ENCODE measurements around the gene PDGFD. TPM values are rescaled to one million over a fixed set of nuclear protein-coding genes. Genes with fewer than 3 reads are reported as not detected.

Gene PDGFD
- polyA plus RNA-seq, 3 donors, result 7.7 to 15.7 (median 9.1) TPM

GRCh38 chr11:103988595-103988969 lies 175.4 kb downstream of the PDGFD start:
- WGBS, 3 donors, result 70 to 84% (median 72%) methylated on average over 4 of the region's 4 CpGs
- H3K27ac ChIP-seq (ENCODE audit: low read depth, low read length), result no peak overlapping the region

- 79 to 88% (median 87%) methylated on average over 9 of the region's 9 CpGs for WGBS, 3 donors
- H3K27ac ChIP-seq (ENCODE audit: low read depth, low read length), result no peak overlapping the region
These were observed 176.0 kb downstream of the PDGFD start for GRCh38 chr11:103987629-103988594.

- H3K27ac ChIP-seq (ENCODE audit: low read depth, low read length), result no peak overlapping the region
- WGBS, 3 donors, result 97 to 100% (median 98%) methylated on average over 1 of the region's 1 CpG
These were observed 178.9 kb downstream of the PDGFD start for GRCh38 chr11:103985041-103985440.

GRCh38 chr11:103980108-103980507 lies 183.8 kb downstream of the PDGFD start:
- whole genome bisulfite sequencing, 3 donors, result 69 to 76% (median 71%) methylated on average over 1 of the region's 1 CpG
- no peak overlapping the region for H3K27ac ChIP-seq (ENCODE audit: low read depth, low read length)

GRCh38 chr11:103978616-103979595 lies 185.0 kb downstream of the PDGFD start:
- 83 to 89% (median 85%) methylated on average over 5 of the region's 5 CpGs for WGBS, 3 donors

GRCh38 chr11:103972013-103972412 lies 191.9 kb downstream of the PDGFD start:
- WGBS, 3 donors, result 92 to 95% (median 93%) methylated on average over 4 of the region's 4 CpGs
- H3K27ac ChIP-seq (ENCODE audit: low read depth, low read length), result no peak overlapping the region

More at GRCh38 chr11:103978616-103979595, 185.0 kb downstream of the PDGFD start:
- no peak overlapping the region for H3K27ac ChIP-seq (ENCODE audit: low read depth, low read length)

- no peak overlapping the region for H3K27ac ChIP-seq (ENCODE audit: low read depth, low read length)
- 75 to 97% (median 91%) methylated on average over 1 of the region's 1 CpG for WGBS, 3 donors
These were observed 193.2 kb downstream of the PDGFD start for GRCh38 chr11:103970701-103971249.

GRCh38 chr11:103968685-103969084 lies 195.3 kb downstream of the PDGFD start:
- H3K27ac ChIP-seq (ENCODE audit: low read depth, low read length), result no peak overlapping the region
- 87 to 94% (median 90%) methylated on average over 3 of the region's 3 CpGs for WGBS, 3 donors

GRCh38 chr11:103967985-103968384 lies 196.0 kb downstream of the PDGFD start:
- 78 to 89% (median 78%) methylated on average over 8 of the region's 8 CpGs for whole genome bisulfite sequencing, 3 donors
- no peak overlapping the region for H3K27ac ChIP-seq (ENCODE audit: low read depth, low read length)

GRCh38 chr11:103964390-103964789 lies 199.6 kb downstream of the PDGFD start:
- H3K27ac ChIP-seq (ENCODE audit: low read depth, low read length), result no peak overlapping the region

GRCh38 chr11:103963648-103964047 lies 200.3 kb downstream of the PDGFD start:
- 84 to 91% (median 87%) methylated on average over 2 of the region's 2 CpGs for WGBS, 3 donors

GRCh38 chr11:103961010-103961409 lies 202.9 kb downstream of the PDGFD start:
- no peak overlapping the region for H3K27ac ChIP-seq (ENCODE audit: low read depth, low read length)

More at GRCh38 chr11:103963648-103964047, 200.3 kb downstream of the PDGFD start:
- H3K27ac ChIP-seq (ENCODE audit: low read depth, low read length), result no peak overlapping the region

- WGBS, 3 donors, result 84 to 89% (median 86%) methylated on average over 2 of the region's 2 CpGs
- no peak overlapping the region for H3K27ac ChIP-seq (ENCODE audit: low read depth, low read length)
These were observed 203.8 kb downstream of the PDGFD start for GRCh38 chr11:103960108-103960507.

GRCh38 chr11:103959279-103959942 lies 204.5 kb downstream of the PDGFD start:
- 68 to 88% (median 69%) methylated on average over 3 of the region's 3 CpGs for WGBS, 3 donors

GRCh38 chr11:103958475-103959215 lies 205.3 kb downstream of the PDGFD start:
- 87 to 89% (median 87%) methylated on average over 5 of the region's 5 CpGs for WGBS, 3 donors
- H3K27ac ChIP-seq (ENCODE audit: low read depth, low read length), result no peak overlapping the region

More at GRCh38 chr11:103959279-103959942, 204.5 kb downstream of the PDGFD start:
- H3K27ac ChIP-seq (ENCODE audit: low read depth, low read length), result no peak overlapping the region

GRCh38 chr11:103953797-103954486 lies 210.0 kb downstream of the PDGFD start:
- WGBS, 3 donors, result 61 to 84% (median 78%) methylated on average over 5 of the region's 5 CpGs

GRCh38 chr11:103949781-103950180 lies 214.2 kb downstream of the PDGFD start:
- no peak overlapping the region for H3K27ac ChIP-seq (ENCODE audit: low read depth, low read length)
- 95 to 96% (median 95%) methylated on average over 5 of the region's 5 CpGs for WGBS, 3 donors

More at GRCh38 chr11:103953797-103954486, 210.0 kb downstream of the PDGFD start:
- H3K27ac ChIP-seq (ENCODE audit: low read depth, low read length), result no peak overlapping the region

Measured in adipose tissue (tissue), 3 donors.